ENCODE measurements around the gene NCAM2. TPM values are rescaled to one million over a fixed set of nuclear protein-coding genes. Genes with fewer than 3 reads are reported as not detected.

NCAM2 gene
- polyA plus RNA-seq, 4 donors = 5.6 to 16.9 (median 9.1) TPM

GRCh38 chr21:21025742-21026141, 27.5 kb downstream of the NCAM2 start:
- DNase-seq (ENCODE audit: low read depth in 4 of 4, low spot score in 2 of 4) = no peak

GRCh38 chr21:21028275-21028820, 30.1 kb downstream of the NCAM2 start:
- no peak for DNase-seq (ENCODE audit: low read depth in 4 of 4, low spot score in 2 of 4)

GRCh38 chr21:21029164-21029563, 31.0 kb downstream of the NCAM2 start:
- no peak for DNase-seq (ENCODE audit: low read depth in 4 of 4, low spot score in 2 of 4)

GRCh38 chr21:21030311-21030710, 32.1 kb downstream of the NCAM2 start:
- DNase-seq (ENCODE audit: low read depth in 4 of 4, low spot score in 2 of 4) = no peak

GRCh38 chr21:21034036-21034435, 35.8 kb downstream of the NCAM2 start:
- no peak for DNase-seq (ENCODE audit: low read depth in 4 of 4, low spot score in 2 of 4)

- DNase-seq (ENCODE audit: low read depth in 4 of 4, low spot score in 2 of 4) = no peak
Observed at GRCh38 chr21:21039624-21040170, 41.5 kb downstream of the NCAM2 start.

- DNase-seq (ENCODE audit: low read depth in 4 of 4, low spot score in 2 of 4) = no peak
Observed at GRCh38 chr21:21045518-21045917, 47.3 kb downstream of the NCAM2 start.

- DNase-seq (ENCODE audit: low read depth in 4 of 4, low spot score in 2 of 4) = no peak
Observed at GRCh38 chr21:21046063-21046462, 47.9 kb downstream of the NCAM2 start.

GRCh38 chr21:21051109-21052055, 53.2 kb downstream of the NCAM2 start:
- no peak for DNase-seq (ENCODE audit: low read depth in 4 of 4, low spot score in 2 of 4)

- no peak for DNase-seq (ENCODE audit: low read depth in 4 of 4, low spot score in 2 of 4)
Observed at GRCh38 chr21:21052672-21053071, 54.5 kb downstream of the NCAM2 start.

- DNase-seq (ENCODE audit: low read depth in 4 of 4, low spot score in 2 of 4) = no peak
Observed at GRCh38 chr21:21057349-21058062, 59.3 kb downstream of the NCAM2 start.

GRCh38 chr21:21063828-21064227, 65.6 kb downstream of the NCAM2 start:
- DNase-seq (ENCODE audit: low read depth in 4 of 4, low spot score in 2 of 4) = no peak

- no peak for DNase-seq (ENCODE audit: low read depth in 4 of 4, low spot score in 2 of 4)
Observed at GRCh38 chr21:21064353-21064752, 66.1 kb downstream of the NCAM2 start.

GRCh38 chr21:21067375-21067774, 69.2 kb downstream of the NCAM2 start:
- no peak for DNase-seq (ENCODE audit: low read depth in 4 of 4, low spot score in 2 of 4)

GRCh38 chr21:21074305-21074704, 76.1 kb downstream of the NCAM2 start:
- no peak for DNase-seq (ENCODE audit: low read depth in 4 of 4, low spot score in 2 of 4)

- no peak for DNase-seq (ENCODE audit: low read depth in 4 of 4, low spot score in 2 of 4)
Observed at GRCh38 chr21:21076051-21076450, 77.8 kb downstream of the NCAM2 start.

GRCh38 chr21:21076491-21076890, 78.3 kb downstream of the NCAM2 start:
- DNase-seq (ENCODE audit: low read depth in 4 of 4, low spot score in 2 of 4) = no peak

- no peak for DNase-seq (ENCODE audit: low read depth in 4 of 4, low spot score in 2 of 4)
Observed at GRCh38 chr21:21079646-21080045, 81.4 kb downstream of the NCAM2 start.

GRCh38 chr21:21084179-21084578, 86.0 kb downstream of the NCAM2 start:
- no peak for DNase-seq (ENCODE audit: low read depth in 4 of 4, low spot score in 2 of 4)

GRCh38 chr21:21085206-21085605, 87.0 kb downstream of the NCAM2 start:
- no peak for DNase-seq (ENCODE audit: low read depth in 4 of 4, low spot score in 2 of 4)

- DNase-seq (ENCODE audit: low read depth in 4 of 4, low spot score in 2 of 4) = no peak
Observed at GRCh38 chr21:21096956-21097355, 98.7 kb downstream of the NCAM2 start.

Measured in left renal cortex interstitium (tissue), 4 donors.